MCF 10A (cell line): ENCODE measurements around the gene PNN. TPM values are rescaled to one million over a fixed set of nuclear protein-coding genes. Genes with fewer than 3 reads are reported as not detected.
A peak's percentile ranks its signal among the peaks of the same experiment; 100 is the strongest.
"Not testable (repeated sequence)": the region's sequence is repeated elsewhere in the genome, so short reads cannot be mapped to it uniquely, and the experiment has no call there.

Source experiments
- BruUV-seq: library from RNA; stranded (reverse); fragments of 400-500 nt; replicated peaks from 2 replicates; lab custom pipeline; 2021; lab: Mats Ljungman, UMichigan
- CTCF ChIA-PET: fragments of 300-600 bp; sonication (Branson Sonifier 250); formaldehyde crosslinking; extraction: SDS; loops from one replicate; lab custom pipeline; 2021; ENCODE audit warnings: antibody characterized with exemption, inconsistent platforms; lab: Yijun Ruan, JAX
- POLR2A ChIA-PET: fragments of 300-600, 350-650 bp; sonication (Branson Sonifier 250); formaldehyde crosslinking; extraction: SDS; loops from one replicate; lab custom pipeline; 2020; ENCODE audit warnings: antibody characterized with exemption, inconsistent platforms; lab: Yijun Ruan, JAX
- DNase-seq: peaks from one replicate; pipeline ENCODE4 v3.0.0-alpha.2; 2018; ENCODE audit not compliant: unreplicated experiment
- H3K27ac Mint-ChIP-seq: one replicate; pipeline ENCODE4 v1.8.0; 2022; ENCODE audit warnings: mild to moderate bottlenecking, low read depth, mixed read lengths; ENCODE audit not compliant: unreplicated experiment
- H3K27me3 Mint-ChIP-seq: one replicate; pipeline ENCODE4 v1.8.0; 2022; ENCODE audit warnings: mixed read lengths; ENCODE audit not compliant: insufficient read depth, unreplicated experiment
- H3K36me3 Mint-ChIP-seq: one replicate; pipeline ENCODE4 v1.8.0; 2022; ENCODE audit warnings: mild to moderate bottlenecking, moderate library complexity, mixed read lengths; ENCODE audit not compliant: insufficient read depth, unreplicated experiment
- H3K4me1 Mint-ChIP-seq: one replicate; pipeline ENCODE4 v1.8.0; 2022; ENCODE audit warnings: mixed read lengths; ENCODE audit not compliant: insufficient read depth, unreplicated experiment
- H3K4me3 Mint-ChIP-seq: one replicate; pipeline ENCODE4 v1.8.0; 2022; ENCODE audit warnings: mild to moderate bottlenecking, moderate library complexity, mixed read lengths; ENCODE audit not compliant: unreplicated experiment
- H3K9me3 Mint-ChIP-seq: one replicate; pipeline ENCODE4 v1.8.0; 2022; ENCODE audit warnings: mixed read lengths; ENCODE audit not compliant: unreplicated experiment
- CTCF ChIP-seq: fragments of 200-600 bp; IDR thresholded peaks from one replicate; pipeline ENCODE4 v1.8.0; 2022; ENCODE audit warnings: antibody characterized with exemption, mild to moderate bottlenecking; ENCODE audit not compliant: unreplicated experiment
- intact Hi-C: fragments of 100-400 bp; cut with micrococcal nuclease; formaldehyde crosslinking; loops from 2 replicates; pipeline ENCODE4 v1.14.1; 2022
- total RNA-seq: library from RNA; stranded (reverse); gene quantifications from 2 replicates; pipeline ENCODE4 v1.2.3, GENCODE V29; 2022

PNN gene
- total RNA-seq, 1 experiment from 2014 or later, result 96.7 TPM

- CTCF ChIA-PET, result interaction anchor here (1.5 kb wide), 1 partner anchor 8 kb away, joined by 3 read pairs; no protein-coding TSS in a partner anchor
- Mint-ChIP-seq H3K27me3 (no peaks in the 10 kb centered on the region), H3K36me3 (peaks cover 32% of the 10 kb centered on the region), H3K9me3 (no peaks in the 10 kb centered on the region), H3K27ac (no peak overlapping the region), H3K4me1 (no peaks in the 10 kb centered on the region), H3K4me3 (no peak overlapping the region)
- no peak for TF ChIP-seq CTCF
- intact Hi-C loops, result no loop called here
- BruUV-seq, result no TSS peak
- POLR2A ChIA-PET, result interaction anchor here (0.7 kb wide), 1 partner anchor 105 kb away, joined by 3 read pairs; no protein-coding TSS in a partner anchor
- no peak for DNase-seq
Observed at GRCh38 chr14:39160494-39160893, 14.6 kb upstream of the PNN start.

GRCh38 chr14:39167797-39168320, 7.2 kb upstream of the PNN start:
- peaks cover 14% of the 10 kb centered on the region for H3K4me1 Mint-ChIP-seq
- intact Hi-C loops, H3K9me3 Mint-ChIP-seq, CTCF ChIA-PET, DNase-seq, BruUV-seq, H3K27me3 Mint-ChIP-seq: not testable (repeated sequence)
- POLR2A ChIA-PET, result interaction anchor here (0.7 to 2.8 kb wide), 8 partner anchors 54 to 108 kb away, joined by 3 to 10 read pairs (median 5); partner anchors contain the start of gene GEMIN2
- H3K36me3 Mint-ChIP-seq, result peaks cover 33% of the 10 kb centered on the region
- peak overlapping the region; percentile 83 for H3K4me3 Mint-ChIP-seq
- H3K27ac Mint-ChIP-seq, result peak overlapping the region; percentile 77

- Mint-ChIP-seq H3K27ac (peak overlapping the region; percentile 77), H3K36me3 (peaks cover 32% of the 10 kb centered on the region), H3K4me1 (peaks cover 14% of the 10 kb centered on the region), H3K9me3 (no peaks in the 10 kb centered on the region), H3K27me3 (no peaks in the 10 kb centered on the region), H3K4me3 (peak overlapping the region; percentile 83)
- BruUV-seq, result no TSS peak
- intact Hi-C loops, result no loop called here
- CTCF ChIA-PET, result interaction anchor here (0.7 kb wide), 2 partner anchors 16 to 97 kb away, joined by 3 read pairs; no protein-coding TSS in a partner anchor
- POLR2A ChIA-PET, result interaction anchor here (0.7 to 2.8 kb wide), 12 partner anchors 10 to 107 kb away, joined by 3 to 10 read pairs (median 3); partner anchors contain the start of gene GEMIN2
- DNase-seq, result no peak
- TF ChIP-seq CTCF, result no peak
Observed at GRCh38 chr14:39168591-39168990, 6.5 kb upstream of the PNN start.

- no peak for TF ChIP-seq CTCF
- H3K4me1 Mint-ChIP-seq, result peaks cover 14% of the 10 kb centered on the region
- intact Hi-C loops, result no loop called here
- peak overlapping the region; percentile 83 for H3K4me3 Mint-ChIP-seq
- H3K9me3 Mint-ChIP-seq, result no peaks in the 10 kb centered on the region
- ChIA-PET POLR2A (interaction anchor here (0.8 to 1.7 kb wide), 18 partner anchors 11 to 263 kb away, joined by 4 to 144 read pairs (median 7); partner anchors contain the start of genes FBXO33, GEMIN2 and SEC23A), CTCF (interaction anchor here (1.6 kb wide), 1 partner anchor 199 kb away, joined by 4 read pairs; no protein-coding TSS in a partner anchor)
- H3K27ac Mint-ChIP-seq, result peak overlapping the region; percentile 93
- peak; percentile 31 for DNase-seq
- no peaks in the 10 kb centered on the region for H3K27me3 Mint-ChIP-seq
- BruUV-seq, result no TSS peak
- H3K36me3 Mint-ChIP-seq, result peaks cover 32% of the 10 kb centered on the region
Observed at GRCh38 chr14:39169541-39169900, 5.5 kb upstream of the PNN start.
